Activated CD8-positive, alpha-beta memory T cell treated with anti-CD3 and anti-CD28 coated beads, Interleukin-2, amount 10 ng/mL, durations not matched to agents 7 days and 5 days (primary cell): ENCODE measurements around the gene CACUL1. TPM values are rescaled to one million over a fixed set of nuclear protein-coding genes. Genes with fewer than 3 reads are reported as not detected.
"Not testable (repeated sequence)": the region's sequence is repeated elsewhere in the genome, so short reads cannot be mapped to it uniquely, and the experiment has no call there.

ENCODE experiments used
- ATAC-seq: fragments of 150-1000 bp; cut with Tn5 transposase; one replicate; pipeline ENCODE4 v1.10.0; 2021; ENCODE audit warnings: moderate library complexity
- CTCF ChIA-PET: fragments of 350-600 bp; sonication (Branson Sonifier 250); formaldehyde crosslinking; loops from one replicate; lab custom pipeline; 2021; ENCODE audit warnings: antibody characterized with exemption; lab: Charles Lee
- DNase-seq: peaks from one replicate; pipeline ENCODE4 v3.0.0-alpha.2; 2020
- H3K27ac Mint-ChIP-seq: one replicate; pipeline ENCODE4 v1.8.0; 2021; ENCODE audit warnings: mild to moderate bottlenecking, mixed read lengths
- H3K27me3 Mint-ChIP-seq: one replicate; pipeline ENCODE4 v1.8.0; 2021; ENCODE audit warnings: mixed read lengths
- H3K36me3 Mint-ChIP-seq: one replicate; pipeline ENCODE4 v1.8.0; 2021; ENCODE audit warnings: mild to moderate bottlenecking, mixed read lengths
- H3K4me1 Mint-ChIP-seq: one replicate; pipeline ENCODE4 v1.8.0; 2021; ENCODE audit warnings: mixed read lengths
- H3K4me3 Mint-ChIP-seq: one replicate; pipeline ENCODE4 v1.8.0; 2021; ENCODE audit warnings: mild to moderate bottlenecking, moderate library complexity, mixed read lengths
- H3K9me3 Mint-ChIP-seq: one replicate; pipeline ENCODE4 v1.8.0; 2022; ENCODE audit warnings: low read depth, mixed read lengths
- total RNA-seq, 2 experiments: library from RNA; stranded (reverse); gene quantifications; one replicate each; pipeline ENCODE4 v1.2.3, GENCODE V29; 2021

Gene CACUL1
- total RNA-seq, 2 experiments from 2014 or later = 25.6 to 26.4 TPM

DNA sequence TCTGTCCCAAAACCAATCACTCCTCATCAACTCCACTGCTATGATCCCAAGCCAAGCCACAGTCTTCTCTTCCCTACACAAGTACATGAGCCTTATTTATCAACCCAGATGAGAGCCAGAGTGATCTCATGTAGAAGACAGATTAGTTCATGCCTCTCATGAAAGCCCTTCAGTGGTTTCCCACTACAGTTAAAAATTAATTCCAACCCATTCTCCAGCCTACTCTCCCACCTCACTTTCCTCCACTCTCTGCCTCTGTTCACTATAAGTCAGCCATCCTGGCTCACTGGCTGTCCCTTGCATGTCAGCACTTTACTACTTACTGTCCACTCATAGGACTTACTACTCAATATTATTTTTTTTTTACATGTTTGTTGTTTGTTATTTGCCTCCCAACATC, 67.3 kb downstream of the CACUL1 start:
- Mint-ChIP-seq H3K27ac (no peak overlapping the region), H3K4me3 (no peak overlapping the region), H3K9me3 (no peaks in the 10 kb centered on the region), H3K4me1 (no peaks in the 10 kb centered on the region), H3K27me3 (no peaks in the 10 kb centered on the region), H3K36me3 (peaks cover 19% of the 10 kb centered on the region)
- DNase-seq (no peak), ATAC-seq (no peak)
- CTCF ChIA-PET = no interaction called here

DNA sequence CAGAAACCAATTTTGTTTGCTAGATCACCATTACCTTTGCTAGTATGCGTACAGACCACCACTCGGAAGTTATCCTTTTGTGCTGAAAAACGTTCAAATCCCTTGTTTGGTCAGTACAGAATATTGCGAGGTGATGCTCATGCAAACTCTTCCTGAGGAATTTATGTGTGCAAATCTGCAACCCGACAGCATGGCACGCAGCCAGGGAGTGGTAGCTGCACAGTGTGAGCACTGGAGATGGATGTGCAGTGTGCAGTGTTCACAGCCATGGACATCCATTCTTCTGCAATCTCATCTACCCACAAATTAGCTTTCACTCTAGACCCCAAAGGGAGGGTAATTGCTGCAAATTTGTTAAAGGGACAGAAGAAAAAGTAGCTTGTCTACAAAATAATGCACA, 72.2 kb downstream of the CACUL1 start:
- Mint-ChIP-seq H3K4me1 (peaks cover 4% of the 10 kb centered on the region), H3K27me3 (no peaks in the 10 kb centered on the region), H3K9me3 (no peaks in the 10 kb centered on the region), H3K4me3 (no peak overlapping the region), H3K36me3 (peaks cover 16% of the 10 kb centered on the region), H3K27ac (no peak overlapping the region)
- ATAC-seq (no peak), DNase-seq (no peak)
- CTCF ChIA-PET = no interaction called here

DNA sequence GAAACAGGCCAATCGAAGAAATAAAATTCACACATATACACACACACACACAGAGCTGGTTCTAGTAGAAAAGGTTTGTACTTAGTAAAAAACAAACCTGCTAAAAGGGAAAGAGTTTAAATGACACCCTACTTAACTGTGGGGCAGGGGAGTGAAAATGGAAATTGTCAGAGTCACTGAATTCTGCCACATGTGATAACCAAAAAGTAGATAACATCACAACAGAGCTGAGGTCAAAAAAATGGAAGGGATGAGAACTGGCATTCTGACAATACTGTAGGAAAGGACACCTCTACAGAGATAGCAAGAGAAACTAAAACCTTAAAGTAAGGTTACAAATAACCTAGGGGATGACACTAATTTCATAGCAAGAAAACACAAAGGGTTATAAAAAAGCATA, 74.6 kb downstream of the CACUL1 start:
- peaks cover 4% of the 10 kb centered on the region for H3K4me1 Mint-ChIP-seq
- CTCF ChIA-PET = no interaction called here
- no peaks in the 10 kb centered on the region for H3K27me3 Mint-ChIP-seq
- H3K9me3 Mint-ChIP-seq = no peaks in the 10 kb centered on the region
- DNase-seq (no peak), ATAC-seq (no peak)
- no peak overlapping the region for H3K4me3 Mint-ChIP-seq
- H3K27ac Mint-ChIP-seq = no peak overlapping the region
- H3K36me3 Mint-ChIP-seq = peaks cover 7% of the 10 kb centered on the region

DNA sequence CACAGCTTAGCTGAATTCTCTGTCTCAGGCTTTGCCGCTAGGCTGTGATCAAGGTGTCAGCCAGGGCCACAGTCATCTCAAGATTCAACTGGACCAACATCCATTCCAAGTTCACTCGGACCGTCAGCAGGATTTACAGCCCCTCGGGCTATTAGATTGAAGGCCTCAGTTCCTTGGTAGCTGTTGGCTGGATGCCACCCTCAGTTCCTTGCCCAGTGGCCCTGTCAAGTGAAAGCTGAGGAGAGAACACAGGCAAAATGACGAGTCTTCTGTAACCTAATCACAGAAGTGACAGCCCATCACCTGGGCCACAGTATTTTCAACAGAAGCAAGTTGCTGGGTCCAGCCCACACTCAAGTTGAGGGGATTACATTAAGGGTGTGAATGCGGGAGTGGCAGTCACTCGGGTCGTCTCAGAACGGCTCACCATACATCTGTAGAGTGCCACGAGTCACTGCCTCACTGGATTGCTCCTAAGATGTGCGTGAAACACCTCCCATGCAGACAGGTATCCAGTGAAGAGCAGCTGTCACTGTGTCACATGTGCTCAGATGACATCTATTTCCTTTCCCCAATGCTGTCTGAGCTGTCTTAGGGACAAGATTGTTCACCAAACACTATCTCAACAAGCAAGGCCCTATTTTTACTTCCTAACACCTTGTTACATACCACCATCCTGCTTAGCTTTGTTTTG, 80.4 kb downstream of the CACUL1 start:
- Mint-ChIP-seq H3K4me3 (no peak overlapping the region), H3K27ac (no peak overlapping the region), H3K36me3 (no peaks in the 10 kb centered on the region), H3K27me3 (no peaks in the 10 kb centered on the region), H3K9me3 (no peaks in the 10 kb centered on the region), H3K4me1 (no peaks in the 10 kb centered on the region)
- CTCF ChIA-PET = interaction anchor here (0.8 kb wide), 1 partner anchor 469 kb away, joined by 3 read pairs; no protein-coding TSS in a partner anchor
- DNase-seq = no peak
- no peak for ATAC-seq

DNA sequence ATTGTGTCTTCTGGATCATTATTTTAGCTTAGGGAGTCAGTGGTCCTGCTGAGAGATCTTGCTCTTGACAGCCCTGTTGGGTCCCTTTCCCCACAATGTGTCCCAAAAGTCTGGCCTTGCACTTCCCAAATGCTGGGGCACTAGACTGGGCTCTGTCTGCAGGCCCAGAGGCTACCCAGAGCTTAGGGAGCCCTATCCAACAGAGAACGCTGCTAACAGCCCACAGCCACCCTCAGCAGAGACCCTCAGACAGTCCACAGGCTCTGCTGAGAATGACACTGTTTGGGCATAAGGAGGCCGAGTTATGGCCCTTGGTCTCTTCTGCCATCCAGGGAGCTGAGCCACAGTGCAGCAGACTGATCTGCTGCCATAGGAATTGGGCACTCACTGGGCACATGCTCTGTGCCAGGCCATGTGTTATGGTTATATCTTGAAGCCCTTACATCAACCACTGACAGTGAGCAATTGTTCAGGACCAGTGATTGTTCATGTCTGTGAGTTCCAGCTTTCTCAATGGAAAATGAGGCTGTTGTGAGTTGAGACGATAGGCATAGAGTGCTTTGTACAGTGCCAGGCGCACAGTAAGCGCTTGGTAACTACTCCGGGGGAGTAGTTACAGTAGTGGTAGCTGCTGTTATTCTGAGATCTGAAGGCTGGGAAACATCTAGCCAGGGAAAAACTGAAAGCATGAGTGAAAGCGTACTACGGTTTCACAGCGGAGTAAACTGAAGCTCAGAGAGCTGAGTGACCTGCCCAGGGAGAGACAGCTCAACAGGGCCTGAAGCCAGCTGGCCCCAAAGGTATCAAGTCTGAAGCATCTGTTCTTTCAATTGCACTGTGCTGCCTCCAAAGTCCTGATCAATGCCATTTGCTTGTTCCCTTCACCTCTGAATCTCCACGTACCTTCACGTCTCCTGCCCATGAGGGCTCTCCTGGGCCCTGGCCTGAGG, 81.7 kb downstream of the CACUL1 start:
- Mint-ChIP-seq H3K4me3 (no peak overlapping the region), H3K27me3 (no peaks in the 10 kb centered on the region), H3K27ac (no peak overlapping the region), H3K4me1 (no peaks in the 10 kb centered on the region), H3K36me3 (no peaks in the 10 kb centered on the region), H3K9me3 (no peaks in the 10 kb centered on the region)
- ATAC-seq (no peak), DNase-seq (no peak)
- CTCF ChIA-PET = interaction anchor here (0.9 kb wide), 1 partner anchor 8 kb away, joined by 3 read pairs; no protein-coding TSS in a partner anchor

DNA sequence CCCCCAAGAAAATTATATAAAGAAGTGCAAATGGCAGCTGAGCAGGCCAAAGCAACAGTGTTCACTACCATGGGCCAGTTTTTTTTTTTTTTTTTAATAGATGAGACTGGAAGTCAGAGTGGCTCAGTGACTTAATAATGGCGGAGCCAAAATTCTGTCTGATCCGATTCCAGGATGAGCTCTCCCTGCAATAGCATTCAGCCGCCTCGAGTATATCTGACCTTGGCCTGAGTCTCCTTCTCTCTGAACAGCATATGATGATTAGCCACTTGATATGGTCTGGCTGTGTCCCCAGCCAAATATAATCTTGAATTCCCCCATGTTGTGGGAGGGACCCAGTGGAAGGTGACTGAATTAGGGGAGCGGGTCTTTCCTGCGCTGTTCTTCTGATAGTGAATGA, 82.6 kb downstream of the CACUL1 start:
- Mint-ChIP-seq H3K27ac (no peak overlapping the region), H3K4me3 (no peak overlapping the region), H3K27me3 (no peaks in the 10 kb centered on the region), H3K36me3 (no peaks in the 10 kb centered on the region), H3K4me1 (no peaks in the 10 kb centered on the region), H3K9me3 (no peaks in the 10 kb centered on the region)
- no peak for ATAC-seq
- DNase-seq = no peak
- CTCF ChIA-PET = no interaction called here

DNA sequence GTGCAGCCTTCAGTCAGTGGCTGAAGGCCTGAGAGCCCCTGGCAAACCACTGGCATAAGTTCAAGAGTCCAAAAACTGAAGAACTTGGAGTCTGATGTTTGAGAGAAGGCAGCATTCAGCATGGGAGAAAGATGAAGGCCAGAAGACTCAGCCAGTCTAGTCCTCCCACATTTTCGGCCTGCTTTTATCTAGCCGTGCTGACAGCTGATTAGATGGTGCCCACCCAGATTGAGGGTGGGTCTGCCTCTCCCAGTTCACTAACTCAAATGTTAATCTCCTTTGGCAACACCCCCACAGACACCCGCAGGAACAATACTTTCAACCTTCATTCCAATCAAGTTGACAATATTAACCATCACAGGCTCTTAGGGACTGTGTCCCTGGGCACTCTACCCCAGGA, 83.5 kb downstream of the CACUL1 start:
- H3K27me3 Mint-ChIP-seq, CTCF ChIA-PET, H3K4me1 Mint-ChIP-seq, H3K27ac Mint-ChIP-seq, H3K36me3 Mint-ChIP-seq, DNase-seq, H3K4me3 Mint-ChIP-seq, ATAC-seq, H3K9me3 Mint-ChIP-seq: not testable (repeated sequence)

DNA sequence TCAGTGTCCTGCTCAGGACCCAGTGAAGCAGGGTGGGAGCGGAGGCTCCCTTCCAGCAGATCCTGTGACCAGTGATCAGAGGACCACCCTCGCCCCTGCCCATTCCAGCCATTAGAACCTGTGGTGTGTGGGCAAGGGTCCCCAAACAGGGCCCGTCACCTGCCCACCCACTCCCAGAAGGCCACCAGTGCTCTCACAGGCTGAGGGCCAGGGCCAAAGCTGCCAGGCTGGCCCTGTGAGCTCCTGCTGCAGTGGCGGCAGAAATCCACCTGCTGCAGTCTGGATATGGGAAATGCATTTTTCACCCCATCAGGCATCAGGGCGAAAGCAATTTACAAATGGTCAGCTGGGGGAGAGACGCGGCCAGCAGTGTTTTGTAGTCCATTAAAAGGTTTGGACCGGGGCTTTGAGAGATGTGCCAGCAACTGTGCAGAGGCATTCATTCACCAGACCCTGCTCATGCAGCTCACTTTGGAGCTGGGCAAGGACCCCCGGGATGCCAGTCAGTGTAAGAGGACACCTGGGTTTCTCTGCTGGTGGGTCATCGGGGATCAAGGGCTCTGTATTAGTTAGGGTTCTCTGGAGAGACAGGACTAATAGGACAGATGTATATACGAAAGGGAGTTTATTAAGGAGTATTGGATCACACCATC, 84.2 kb downstream of the CACUL1 start:
- H3K4me3 Mint-ChIP-seq = no peak overlapping the region
- CTCF ChIA-PET = interaction anchor here (1.7 kb wide), 1 partner anchor 102 kb away, joined by 6 read pairs; no protein-coding TSS in a partner anchor

DNA sequence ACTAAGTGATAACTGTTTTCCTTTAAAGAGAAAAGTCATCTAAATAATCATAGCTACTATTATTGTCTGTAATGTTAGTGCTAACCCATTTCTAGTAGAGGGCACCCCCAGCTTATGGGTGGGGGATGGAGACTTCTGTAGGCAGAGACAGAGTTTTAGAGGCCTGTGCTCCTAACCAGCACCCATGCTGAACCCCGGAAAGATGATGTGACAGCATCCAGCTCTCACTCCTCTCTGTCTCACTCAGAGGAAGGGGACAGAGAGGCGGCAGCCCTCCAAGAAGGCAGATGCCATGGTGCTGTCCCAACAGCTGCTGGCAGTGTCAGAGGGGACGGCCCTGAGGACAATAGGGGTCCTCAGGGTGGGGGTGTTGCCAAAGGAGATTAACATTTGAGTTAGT, 84.9 kb downstream of the CACUL1 start:
- Mint-ChIP-seq H3K4me1 (no peaks in the 10 kb centered on the region), H3K27ac (no peak overlapping the region), H3K36me3 (no peaks in the 10 kb centered on the region), H3K27me3 (no peaks in the 10 kb centered on the region), H3K9me3 (no peaks in the 10 kb centered on the region), H3K4me3 (no peak overlapping the region)
- ATAC-seq (no peak), DNase-seq (no peak)
- CTCF ChIA-PET = interaction anchor here (1.7 kb wide), 1 partner anchor 102 kb away, joined by 6 read pairs; no protein-coding TSS in a partner anchor

More for the DNA sequence above, 84.2 kb downstream of the CACUL1 start:
- ATAC-seq (no peak), DNase-seq (no peak)
- Mint-ChIP-seq H3K4me1 (no peaks in the 10 kb centered on the region), H3K9me3 (no peaks in the 10 kb centered on the region), H3K27ac (no peak overlapping the region), H3K27me3 (no peaks in the 10 kb centered on the region), H3K36me3 (no peaks in the 10 kb centered on the region)

DNA sequence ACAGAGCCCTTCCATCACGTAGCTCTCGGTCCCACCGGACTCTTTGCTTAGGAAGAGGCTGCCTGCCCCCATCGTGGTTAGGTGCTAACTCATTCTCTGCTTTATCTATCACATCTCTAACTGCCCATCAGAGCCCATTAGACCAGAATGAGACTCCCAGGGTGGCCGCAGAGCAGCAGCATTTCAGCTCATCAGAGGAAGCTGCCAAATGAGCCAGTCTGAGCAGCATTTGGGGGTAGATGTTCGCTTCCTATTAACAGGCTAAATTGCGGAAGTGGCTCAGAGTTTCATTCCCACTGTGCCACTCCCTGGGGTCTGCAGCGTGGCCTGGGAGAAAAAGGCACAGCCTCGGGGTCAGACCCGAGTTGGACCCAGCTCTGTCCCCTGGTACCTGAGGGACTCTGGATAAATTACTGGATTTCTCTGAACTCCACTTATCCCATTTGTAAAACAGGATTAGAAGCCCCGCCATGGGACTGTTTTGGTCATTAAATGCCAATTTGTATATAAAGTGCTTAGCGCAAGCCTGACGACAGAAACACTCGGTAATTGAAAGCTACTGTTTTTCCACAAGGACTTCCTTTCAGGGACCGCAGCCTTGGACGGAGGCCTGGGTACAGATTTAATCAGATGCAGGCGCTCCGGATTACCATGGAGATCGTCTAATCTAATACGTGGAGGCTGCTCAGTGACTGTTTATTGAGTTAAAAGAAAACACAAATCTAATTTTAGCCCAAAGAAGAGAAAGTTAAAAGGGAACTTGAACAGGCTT, 85.6 kb downstream of the CACUL1 start:
- no peak overlapping the region for H3K4me3 Mint-ChIP-seq
- no peaks in the 10 kb centered on the region for H3K36me3 Mint-ChIP-seq
- H3K9me3 Mint-ChIP-seq = no peaks in the 10 kb centered on the region
- no peaks in the 10 kb centered on the region for H3K4me1 Mint-ChIP-seq
- DNase-seq (no peak), ATAC-seq (no peak)
- no peaks in the 10 kb centered on the region for H3K27me3 Mint-ChIP-seq
- H3K27ac Mint-ChIP-seq = no peak overlapping the region
- CTCF ChIA-PET = interaction anchor here (1.7 kb wide), 1 partner anchor 101 kb away, joined by 6 read pairs; no protein-coding TSS in a partner anchor

DNA sequence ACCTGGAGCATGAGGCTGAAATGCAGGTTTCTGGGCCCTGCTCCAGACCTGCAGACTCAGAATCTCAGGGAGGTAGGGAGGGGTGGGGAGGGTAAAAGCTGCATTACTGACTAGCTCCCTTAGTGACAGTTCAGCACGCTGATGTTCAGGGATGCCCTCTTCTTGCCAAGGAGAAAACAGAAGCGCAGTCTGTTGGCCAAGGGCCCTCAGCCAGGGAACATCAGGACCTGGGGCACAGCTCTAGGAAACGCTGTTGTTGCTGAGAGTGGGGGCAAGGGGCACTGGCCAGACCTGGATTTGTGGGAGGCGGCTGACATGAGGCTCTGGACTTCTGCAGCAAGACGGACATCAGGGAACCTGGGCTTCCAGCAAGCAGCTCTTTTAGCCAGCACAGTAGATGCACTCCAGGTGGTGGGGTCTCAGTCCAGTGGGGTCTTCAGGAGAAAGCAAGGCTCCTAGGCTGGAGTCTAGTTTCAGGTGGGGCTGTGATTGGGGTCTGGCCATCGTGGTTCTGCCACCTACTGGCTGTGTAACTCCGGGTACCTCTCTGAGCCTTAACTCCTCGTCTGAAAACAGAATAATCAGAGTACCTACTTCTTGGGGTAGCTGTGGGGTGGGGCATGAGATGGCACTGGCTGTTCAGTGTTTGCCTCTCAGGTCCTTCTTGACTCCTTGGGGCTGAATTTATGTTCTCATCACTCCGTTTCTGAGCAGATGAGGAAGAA, 86.4 kb downstream of the CACUL1 start:
- no peaks in the 10 kb centered on the region for H3K4me1 Mint-ChIP-seq

DNA sequence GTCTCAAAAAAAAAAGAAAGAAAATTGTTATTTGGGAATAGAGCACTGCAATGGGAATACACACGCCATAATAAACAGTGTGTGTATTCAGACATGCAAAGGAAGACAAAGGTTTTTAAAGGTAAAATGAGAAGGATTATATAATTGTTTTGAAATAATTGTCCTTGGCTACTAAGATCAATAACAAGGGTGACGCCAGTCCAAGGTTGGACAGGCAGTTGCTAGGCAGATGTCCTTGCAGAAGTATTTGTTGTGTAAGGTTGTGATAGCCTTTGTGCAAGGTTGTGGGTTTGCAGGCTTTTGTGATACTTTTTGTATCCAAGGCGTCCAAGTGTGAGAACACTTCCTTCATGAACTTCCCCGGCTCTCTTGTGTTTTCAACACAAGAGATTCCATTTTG, 87.0 kb downstream of the CACUL1 start:
- Mint-ChIP-seq H3K27ac (no peak overlapping the region), H3K36me3 (no peaks in the 10 kb centered on the region), H3K9me3 (peaks cover 3% of the 10 kb centered on the region), H3K4me3 (no peak overlapping the region), H3K4me1 (no peaks in the 10 kb centered on the region), H3K27me3 (no peaks in the 10 kb centered on the region)
- CTCF ChIA-PET = no interaction called here
- ATAC-seq (no peak), DNase-seq (no peak)

More for the DNA sequence above, 86.4 kb downstream of the CACUL1 start:
- no peak for DNase-seq
- Mint-ChIP-seq H3K4me3 (no peak overlapping the region), H3K36me3 (no peaks in the 10 kb centered on the region), H3K27ac (no peak overlapping the region), H3K9me3 (no peaks in the 10 kb centered on the region), H3K27me3 (no peaks in the 10 kb centered on the region)
- no peak for ATAC-seq
- CTCF ChIA-PET = no interaction called here
